GM13977 (cell line): Measurements from ENCODE around the gene RSBN1.
"Not testable (repeated sequence)": the region's sequence is repeated elsewhere in the genome, so short reads cannot be mapped to it uniquely, and the experiment has no call there.

Source experiments
- DNase-seq: peaks from one replicate; pipeline ENCODE4 v3.0.0; 2012; ENCODE audit warnings: low spot score
- in situ Hi-C: fragments of 300-500 bp; cut with MboI; formaldehyde crosslinking; loops from one replicate; pipeline ENCODE4 v1.12.0; 2022; ENCODE audit warnings: low sequenced_read_pairs, low pct_unique_long_range_greater_than_20kb, mixed read lengths, inconsistent platforms; ENCODE audit not compliant: unreplicated experiment
- TF ChIP-seq, protein P1 (sequence below): IDR thresholded peaks from 2 replicates; pipeline ENCODE4 v1.5.1; 2012; ENCODE audit warnings: mild to moderate bottlenecking, control low read depth; ENCODE audit not compliant: insufficient read depth; ENCODE audit errors: extremely low read depth, missing control alignments

The RSBN1 gene

DNA sequence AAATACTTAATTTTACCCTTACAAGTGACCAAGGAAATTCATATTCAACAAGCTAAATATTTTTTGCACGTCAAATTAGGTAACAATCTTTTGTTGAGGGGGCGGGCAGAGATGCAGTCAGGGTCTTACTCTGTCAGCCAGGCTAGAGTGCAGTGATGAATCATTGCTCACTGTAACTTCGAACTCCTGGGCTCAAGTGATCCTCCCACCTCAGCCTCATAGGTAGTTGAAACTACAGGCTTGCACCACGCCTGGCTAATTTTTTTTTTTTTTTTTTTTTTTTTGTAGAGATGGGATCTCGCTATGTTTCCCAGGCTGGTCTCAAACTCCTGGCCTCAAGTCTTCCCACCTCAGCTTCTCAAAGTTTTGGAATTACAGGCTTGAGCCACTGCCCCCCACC, 79.5 kb downstream of the RSBN1 start:
- no peak for DNase-seq
- in situ Hi-C loops = no loop called here
- TF ChIP-seq, protein P1, sequence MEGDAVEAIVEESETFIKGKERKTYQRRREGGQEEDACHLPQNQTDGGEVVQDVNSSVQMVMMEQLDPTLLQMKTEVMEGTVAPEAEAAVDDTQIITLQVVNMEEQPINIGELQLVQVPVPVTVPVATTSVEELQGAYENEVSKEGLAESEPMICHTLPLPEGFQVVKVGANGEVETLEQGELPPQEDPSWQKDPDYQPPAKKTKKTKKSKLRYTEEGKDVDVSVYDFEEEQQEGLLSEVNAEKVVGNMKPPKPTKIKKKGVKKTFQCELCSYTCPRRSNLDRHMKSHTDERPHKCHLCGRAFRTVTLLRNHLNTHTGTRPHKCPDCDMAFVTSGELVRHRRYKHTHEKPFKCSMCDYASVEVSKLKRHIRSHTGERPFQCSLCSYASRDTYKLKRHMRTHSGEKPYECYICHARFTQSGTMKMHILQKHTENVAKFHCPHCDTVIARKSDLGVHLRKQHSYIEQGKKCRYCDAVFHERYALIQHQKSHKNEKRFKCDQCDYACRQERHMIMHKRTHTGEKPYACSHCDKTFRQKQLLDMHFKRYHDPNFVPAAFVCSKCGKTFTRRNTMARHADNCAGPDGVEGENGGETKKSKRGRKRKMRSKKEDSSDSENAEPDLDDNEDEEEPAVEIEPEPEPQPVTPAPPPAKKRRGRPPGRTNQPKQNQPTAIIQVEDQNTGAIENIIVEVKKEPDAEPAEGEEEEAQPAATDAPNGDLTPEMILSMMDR = no peak

DNA sequence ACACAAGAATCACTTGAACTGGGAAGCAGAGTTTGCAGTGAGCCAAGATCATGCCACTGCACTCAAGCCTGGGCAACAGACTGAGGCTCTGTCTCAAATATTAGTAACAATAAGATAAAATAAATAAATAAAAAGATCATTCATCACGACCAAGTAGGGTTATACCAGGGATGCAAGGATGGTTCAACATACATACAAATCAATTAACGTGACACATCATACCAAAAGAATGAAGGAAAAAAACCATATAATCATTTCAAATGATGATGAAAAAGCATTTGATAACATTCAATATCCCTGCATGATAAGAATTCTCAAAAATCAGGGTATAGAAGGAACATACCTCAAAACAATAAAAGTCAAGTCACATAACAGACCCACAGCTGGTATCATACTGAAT, 91.3 kb downstream of the RSBN1 start:
- in situ Hi-C loops = no loop called here

DNA sequence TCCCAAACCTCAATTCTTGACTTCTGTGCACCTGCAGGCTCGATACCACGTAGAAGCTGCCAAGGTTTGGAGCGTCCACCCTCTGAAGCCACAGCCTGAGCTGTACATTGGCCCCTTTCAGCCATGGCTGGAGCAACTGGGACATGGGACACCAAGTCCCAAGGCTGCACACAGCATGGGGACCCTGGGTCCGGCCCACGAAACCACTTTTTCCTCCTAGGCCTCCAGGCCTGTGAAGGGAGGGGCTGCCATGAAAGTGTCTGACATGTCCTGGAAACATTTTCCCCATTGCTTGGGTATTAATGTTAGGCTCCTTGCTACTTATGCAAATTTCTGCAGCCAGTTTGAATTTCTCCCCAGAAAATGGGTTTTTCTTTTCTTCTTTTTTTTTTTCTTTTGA, 93.7 kb downstream of the RSBN1 start:
- DNase-seq, in situ Hi-C loops: not testable (repeated sequence)

More for the DNA sequence above, 91.3 kb downstream of the RSBN1 start:
- DNase-seq = no peak
- TF ChIP-seq, protein P1 = no peak

DNA sequence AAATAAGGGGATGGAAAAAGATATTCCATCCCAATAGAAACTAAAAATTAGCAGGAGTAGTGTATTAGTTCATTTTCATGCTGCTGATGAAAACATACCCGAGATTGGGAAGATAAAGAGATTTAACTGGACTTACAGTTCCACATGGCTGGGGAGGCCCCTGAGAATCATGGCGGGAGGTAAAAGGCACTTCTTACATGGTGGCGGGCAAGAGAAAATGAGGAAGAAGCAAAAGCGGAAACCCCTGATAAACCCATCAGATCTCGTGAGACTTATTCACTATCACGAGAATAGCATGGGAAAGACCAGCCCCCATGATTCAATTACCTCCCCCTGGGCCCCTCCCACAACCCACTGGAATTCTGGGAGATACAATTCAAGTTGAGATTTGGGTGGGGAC, 94.8 kb downstream of the RSBN1 start:
- in situ Hi-C loops, DNase-seq: not testable (repeated sequence)

DNA sequence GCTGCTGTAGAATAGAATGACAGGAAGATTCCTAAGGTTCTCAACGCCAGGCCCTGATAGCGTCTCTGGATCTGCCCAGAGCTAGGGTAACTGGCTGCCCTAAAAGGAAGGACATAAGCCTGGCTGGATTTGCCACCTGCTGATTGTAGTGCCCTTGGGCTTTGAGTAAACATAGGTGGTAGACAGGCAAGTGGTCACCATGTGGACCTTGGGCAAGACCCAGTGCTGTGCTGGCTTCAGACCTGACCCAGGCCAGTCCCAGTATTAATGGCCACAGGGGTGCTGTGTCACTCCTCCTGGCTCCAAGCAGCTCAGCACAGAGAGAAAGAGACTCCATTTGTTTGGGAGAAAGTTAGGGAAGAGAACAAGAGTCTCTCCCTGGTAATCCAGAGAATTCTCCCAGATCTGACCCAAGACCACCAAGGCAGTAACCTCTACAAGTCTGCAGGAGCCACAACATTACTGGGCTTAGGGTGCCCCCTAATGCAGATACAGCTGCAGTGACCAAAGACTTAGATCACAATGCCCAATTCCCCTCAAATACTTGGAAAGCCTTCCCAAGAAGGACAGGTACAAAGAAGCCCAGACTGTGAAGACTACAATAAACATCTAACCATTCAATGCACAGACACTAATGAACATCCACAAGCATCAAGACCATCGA, 97.5 kb downstream of the RSBN1 start:
- in situ Hi-C loops = no loop called here
- TF ChIP-seq, protein P1 = no peak
- DNase-seq = no peak
